Raji (cell line): Measurements from ENCODE around the gene PRICKLE2.

ENCODE experiments used
- POLR2A ChIP-seq: IDR thresholded peaks from 2 replicates; pipeline ENCODE4 v1.6.1; 2011; ENCODE audit warnings: low read depth, low read length, control low read depth; ENCODE audit not compliant: insufficient read depth

Gene PRICKLE2

GRCh38 chr3:64215103-64215502, 10.2 kb downstream of the PRICKLE2 start:
- TF ChIP-seq POLR2A, result no peak

DNA sequence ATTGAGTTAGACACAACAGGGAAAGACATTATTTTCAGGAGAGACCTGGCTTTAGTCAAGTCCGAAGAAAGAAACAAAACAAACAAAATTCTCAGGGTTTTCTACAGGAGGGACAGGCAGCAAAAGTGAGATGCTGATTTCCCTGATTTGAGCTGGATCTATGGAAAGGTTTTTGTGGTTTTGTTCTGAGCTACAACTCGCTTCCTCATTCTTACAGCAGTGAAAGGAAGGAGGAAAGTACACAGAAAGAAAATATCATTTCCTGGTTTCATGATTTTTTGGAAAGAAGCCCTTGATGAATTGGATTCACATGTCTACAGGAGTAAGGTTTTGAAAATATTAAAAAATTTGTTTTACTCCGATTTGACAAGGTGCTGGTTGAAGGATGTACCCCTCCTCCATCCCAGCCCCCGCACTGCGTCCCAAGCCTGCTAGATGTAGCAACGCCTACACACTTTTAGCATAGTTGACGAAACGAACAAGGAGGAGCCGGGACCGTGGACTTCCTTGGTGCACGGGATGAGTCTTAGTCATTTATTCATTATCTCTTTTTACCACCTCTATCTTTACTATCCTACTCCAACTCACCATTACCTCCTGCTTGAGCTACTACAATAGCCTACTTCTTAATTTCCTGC, 10.8 kb downstream of the PRICKLE2 start:
- TF ChIP-seq POLR2A, result no peak

GRCh38 chr3:64213962-64214379, 11.3 kb downstream of the PRICKLE2 start:
- no peak for TF ChIP-seq POLR2A

DNA sequence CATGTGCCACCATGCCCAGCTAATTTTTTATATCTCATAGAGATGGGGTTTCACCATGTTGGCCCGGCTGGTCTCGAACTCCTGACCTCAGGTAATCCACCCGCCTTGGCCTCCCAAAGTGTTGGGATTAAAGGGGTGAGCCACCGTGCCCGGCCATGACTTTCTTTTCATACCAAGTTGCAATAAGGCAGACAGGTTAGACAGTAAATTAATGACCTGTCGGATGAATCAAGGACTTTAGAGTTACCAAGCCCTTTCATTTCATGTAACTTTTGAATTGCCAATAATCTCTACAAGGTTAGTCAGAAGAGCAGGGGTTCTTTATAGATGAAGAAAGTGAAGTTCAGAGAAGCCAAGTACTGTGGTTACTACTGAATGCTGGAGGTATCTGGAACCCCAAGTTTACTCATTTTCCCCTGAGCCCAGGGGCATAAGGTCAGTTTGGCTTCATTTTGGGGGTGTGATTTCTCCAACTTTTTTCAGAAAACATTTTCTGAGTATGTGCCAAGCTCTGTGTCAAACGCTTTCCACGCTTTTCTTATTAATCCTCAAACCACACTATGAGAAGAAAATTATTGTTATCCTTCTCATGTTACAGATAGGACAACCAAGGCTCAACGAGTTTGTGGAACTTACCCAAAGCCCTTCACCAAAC, 11.9 kb downstream of the PRICKLE2 start:
- no peak for TF ChIP-seq POLR2A

GRCh38 chr3:64209866-64210621, 15.2 kb downstream of the PRICKLE2 start:
- no peak for TF ChIP-seq POLR2A

- TF ChIP-seq POLR2A, result no peak
Measured at GRCh38 chr3:64207289-64208080, 17.8 kb downstream of the PRICKLE2 start.

DNA sequence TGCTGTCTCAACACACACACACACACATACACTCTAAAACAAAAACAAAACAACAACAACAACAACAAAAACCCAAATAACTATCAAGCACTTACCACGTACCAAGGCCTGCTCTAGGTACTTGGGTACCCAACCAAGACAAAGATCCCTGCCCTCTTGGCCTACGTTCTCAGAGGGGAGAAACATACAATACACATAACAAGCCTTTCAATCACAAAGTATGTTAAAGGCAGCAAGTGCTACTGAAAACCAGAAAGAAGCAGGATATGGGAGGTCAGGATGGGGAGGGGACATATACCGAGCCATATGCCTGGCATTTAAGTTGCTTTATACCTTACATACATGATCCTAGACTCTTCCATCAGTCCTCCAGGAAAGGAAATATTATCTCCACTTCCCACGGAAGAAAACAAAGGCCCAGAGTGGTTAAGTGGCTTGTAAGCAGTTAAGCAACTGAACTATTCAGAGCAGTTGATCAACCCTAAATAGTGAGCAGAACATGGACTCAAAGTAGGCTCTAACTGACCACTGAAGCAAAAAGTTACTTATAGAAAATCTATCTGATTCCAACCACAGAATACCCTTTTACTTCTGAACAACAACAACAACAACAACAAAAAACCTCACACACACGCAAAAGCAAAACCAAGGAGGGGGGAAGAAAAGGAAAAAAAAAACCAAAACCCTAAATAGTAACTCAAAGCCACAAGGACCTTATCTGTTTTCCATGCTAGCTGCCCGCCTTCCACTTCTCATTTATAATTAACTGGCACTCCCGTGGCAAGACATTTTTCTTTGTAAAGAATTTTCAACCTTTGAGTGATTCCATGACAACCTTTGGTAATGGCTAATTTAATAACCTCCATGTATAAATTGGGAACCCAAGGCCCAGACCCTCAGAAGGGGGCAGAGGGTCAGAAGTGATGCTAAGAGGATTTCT, 21.0 kb downstream of the PRICKLE2 start:
- TF ChIP-seq POLR2A, result no peak

GRCh38 chr3:64203216-64203615, 22.1 kb downstream of the PRICKLE2 start:
- no peak for TF ChIP-seq POLR2A

GRCh38 chr3:64199932-64200331, 25.3 kb downstream of the PRICKLE2 start:
- no peak for TF ChIP-seq POLR2A

GRCh38 chr3:64196236-64196929, 28.9 kb downstream of the PRICKLE2 start:
- no peak for TF ChIP-seq POLR2A

DNA sequence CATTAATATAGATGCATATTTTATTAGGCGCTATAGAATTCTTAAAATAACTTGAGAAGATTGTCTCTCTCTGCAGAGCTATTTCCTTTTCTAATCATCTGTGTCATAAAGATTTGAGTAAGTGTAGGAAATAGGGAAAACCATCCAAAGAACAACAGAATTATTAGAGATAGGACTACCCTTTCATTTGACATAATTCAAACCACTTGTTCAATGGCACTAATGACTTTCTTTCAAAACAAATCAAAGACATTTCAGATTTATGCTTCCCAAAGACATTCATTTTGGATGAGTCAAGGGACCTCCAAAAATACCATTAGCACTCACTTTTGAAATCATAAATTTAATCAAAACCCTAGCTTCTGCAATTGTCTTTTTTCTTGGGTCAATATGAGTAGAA, 29.5 kb downstream of the PRICKLE2 start:
- TF ChIP-seq POLR2A, result no peak

DNA sequence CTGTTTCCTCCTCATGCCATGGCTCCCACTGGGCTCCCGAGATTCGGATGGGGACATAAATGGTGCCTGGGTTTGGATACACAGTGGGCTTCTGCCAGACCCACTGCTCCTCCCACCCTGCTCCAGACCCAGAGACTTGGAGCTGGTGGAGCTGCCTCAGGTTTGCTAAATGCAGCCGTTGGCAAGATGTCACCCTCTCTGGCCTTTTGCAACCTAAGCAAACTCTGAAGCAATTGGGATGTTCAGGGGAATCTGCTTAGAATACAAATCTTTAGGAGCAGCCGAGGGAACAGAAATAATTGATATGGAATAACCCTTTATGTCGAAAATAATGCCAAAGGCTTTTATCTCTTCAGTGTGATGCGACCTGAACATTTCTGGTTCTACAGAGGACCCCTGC, 33.4 kb downstream of the PRICKLE2 start:
- no peak for TF ChIP-seq POLR2A
